CD4-positive, alpha-beta T cell treated with Interleukin-6 for 4 hours (primary cell): ENCODE results near the gene MICALL1.

Experiments
- DNase-seq: peaks from one replicate; pipeline ENCODE4 v3.0.0-alpha.2; 2020; ENCODE audit warnings: mixed read lengths

The MICALL1 gene

DNA sequence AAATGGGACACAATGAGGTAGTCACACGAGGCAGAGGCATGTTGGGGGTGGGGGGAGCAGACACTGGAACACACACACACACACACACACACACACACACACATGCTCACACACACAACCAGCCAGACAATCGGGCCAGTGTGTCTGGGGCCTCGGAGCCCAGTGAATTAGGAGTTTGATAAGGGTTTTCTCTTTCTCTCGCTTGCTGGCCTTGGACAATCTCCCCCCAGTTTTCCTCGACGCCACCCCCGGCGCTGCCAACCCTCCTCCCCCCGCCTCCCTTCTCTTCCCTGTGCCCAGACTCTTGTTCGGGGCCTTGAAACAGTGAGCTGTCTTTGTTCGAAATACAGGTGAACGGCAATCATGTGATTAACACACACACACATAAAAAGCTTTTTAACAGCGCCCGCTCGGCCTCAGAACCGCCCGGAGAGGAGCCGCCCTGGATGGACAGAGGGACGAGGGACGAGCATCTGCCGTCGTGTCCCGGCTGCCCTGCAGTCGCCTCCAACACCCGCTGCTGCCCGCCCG, 79.7 kb downstream of the MICALL1 start:
- no peak for DNase-seq

- DNase-seq: no peak
Measured at GRCh38 chr22:37986371-37986770, 80.3 kb downstream of the MICALL1 start.

DNA sequence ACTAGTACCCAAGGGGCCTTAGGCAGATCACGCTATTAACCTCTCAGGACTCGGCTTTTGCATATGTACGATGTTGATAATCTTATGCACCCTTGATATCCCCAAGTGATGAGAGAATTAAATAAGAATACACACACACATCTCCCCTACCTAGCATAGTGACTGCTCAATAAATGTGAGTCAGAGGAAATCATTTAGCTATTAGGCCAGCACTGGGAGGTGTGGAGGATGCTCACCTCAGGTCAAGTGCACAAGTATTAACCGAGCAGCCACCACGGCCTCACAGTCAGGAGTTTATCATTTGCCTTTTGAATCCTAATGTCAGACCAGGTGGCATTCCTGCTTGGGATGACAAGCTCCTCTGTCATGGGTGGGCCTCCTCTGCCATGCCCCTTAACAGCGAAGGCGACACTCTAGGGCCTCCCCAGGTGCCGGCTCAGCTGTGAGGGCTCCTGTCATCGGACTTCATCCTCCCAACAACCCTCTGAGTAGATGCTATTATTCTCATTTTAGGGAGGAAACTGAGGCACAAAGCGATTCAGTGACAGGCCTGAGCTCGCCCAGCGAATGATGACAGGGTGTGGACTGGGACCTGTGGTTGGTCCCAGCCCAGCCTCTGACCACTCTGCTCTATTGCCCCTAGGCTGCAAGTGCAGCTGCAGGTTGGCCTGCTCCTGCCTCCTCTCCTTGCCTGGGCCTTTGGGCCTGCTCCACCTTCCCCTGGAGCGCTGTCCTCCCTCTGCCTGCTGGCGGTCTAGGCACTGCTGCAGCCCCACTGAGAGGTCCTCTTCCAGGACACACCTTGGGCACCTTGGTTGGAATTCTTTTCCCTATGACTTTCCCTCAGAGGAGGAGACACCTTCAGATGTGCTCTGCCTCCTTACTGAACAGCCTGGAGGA, 83.3 kb downstream of the MICALL1 start:
- no peak for DNase-seq

GRCh38 chr22:37990301-37990700, 84.2 kb downstream of the MICALL1 start:
- DNase-seq: no peak

DNA sequence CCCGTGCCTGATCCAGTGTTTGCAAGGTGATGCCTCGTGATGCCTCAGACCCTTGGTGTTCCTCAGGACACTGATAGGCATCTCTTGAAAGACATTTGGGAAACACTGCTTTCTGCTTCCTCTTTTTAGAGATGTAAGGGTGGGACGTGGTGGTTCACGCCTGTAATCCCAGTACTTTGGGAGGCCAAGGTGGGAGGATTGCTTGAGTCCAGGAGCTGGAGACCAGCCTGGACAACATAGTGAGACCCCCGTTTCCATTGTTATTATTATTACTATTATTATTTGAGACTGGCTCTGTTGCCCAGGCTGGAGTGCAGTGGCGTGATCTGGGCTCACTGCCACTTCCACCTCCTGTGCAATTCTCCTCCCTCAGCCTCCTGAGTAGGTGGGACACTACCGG, 84.8 kb downstream of the MICALL1 start:
- no peak for DNase-seq

GRCh38 chr22:37991731-37992442, 85.8 kb downstream of the MICALL1 start:
- no peak for DNase-seq
